HepG2 (cell line): ENCODE results near the gene BTN1A1. TPM values are rescaled to one million over a fixed set of nuclear protein-coding genes. Genes with fewer than 3 reads are reported as not detected.

Experiments
- BCL6 ChIP-seq: IDR thresholded peaks from 2 replicates; pipeline ENCODE4 v1.6.1; 2016; ENCODE audit warnings: missing genetic modification reagents, missing compliant biosample characterization
- EHMT2 ChIP-seq: fragments of 200-600 bp; sonication (generic); IDR thresholded peaks from 2 replicates; pipeline ENCODE4 v1.7.0; 2017; ENCODE audit warnings: antibody characterized with exemption, low read depth, low read length, borderline replicate concordance
- ETV6 ChIP-seq: sonication (generic); formaldehyde crosslinking; conservative IDR thresholded peaks from 2 replicates; pipeline ENCODE4 v1.4.0; 2020; ENCODE audit warnings: missing genetic modification reagents
- GFI1 ChIP-seq: sonication (generic); formaldehyde crosslinking; IDR thresholded peaks from 2 replicates; pipeline ENCODE4 v1.5.0; 2020; ENCODE audit warnings: missing genetic modification reagents, mild to moderate bottlenecking, borderline replicate concordance
- KLF16 ChIP-seq, 2 experiments: sonication (generic) in 1 of 2; formaldehyde crosslinking in 1 of 2; IDR thresholded peaks; 2 replicates each; pipeline versions ENCODE4 v1.6.1 to v1.8.0; 2016 to 2023; ENCODE audit warnings: missing genetic modification reagents in 2 of 2, missing compliant biosample characterization in 1 of 2
- NCOR1 ChIP-seq: fragments of 200-600 bp; sonication (generic); IDR thresholded peaks from 2 replicates; pipeline ENCODE4 v1.7.0; 2017; ENCODE audit warnings: antibody characterized with exemption, low read length, borderline replicate concordance
- NFE2L1 ChIP-seq: sonication (generic); formaldehyde crosslinking; IDR thresholded peaks from 2 replicates; pipeline ENCODE4 v1.4.0; 2020; ENCODE audit warnings: missing genetic modification reagents, mild to moderate bottlenecking, borderline replicate concordance
- ONECUT2 ChIP-seq: sonication (generic); formaldehyde crosslinking; IDR thresholded peaks from 2 replicates; pipeline ENCODE4 v1.4.0; 2020; ENCODE audit warnings: missing genetic modification reagents
- RBAK ChIP-seq: sonication (generic); formaldehyde crosslinking; IDR thresholded peaks from 2 replicates; pipeline ENCODE4 v1.5.1; 2020; ENCODE audit warnings: mild to moderate bottlenecking, missing genetic modification reagents
- SALL2 ChIP-seq: sonication (generic); formaldehyde crosslinking; IDR thresholded peaks from 2 replicates; pipeline ENCODE4 v1.8.1; 2023; ENCODE audit warnings: mild to moderate bottlenecking, missing genetic modification reagents, inconsistent platforms
- SIN3A ChIP-seq: IDR thresholded peaks from 2 replicates; pipeline ENCODE4 v1.6.1; 2011; ENCODE audit warnings: low read depth, mild to moderate bottlenecking, control low read depth, low read length, borderline replicate concordance
- SMYD3 ChIP-seq: sonication (generic); formaldehyde crosslinking; IDR thresholded peaks from 2 replicates; pipeline ENCODE4 v1.8.1; 2023; ENCODE audit warnings: mild to moderate bottlenecking, missing genetic modification reagents
- SPEN ChIP-seq: sonication (generic); formaldehyde crosslinking; IDR thresholded peaks from 2 replicates; pipeline ENCODE4 v1.5.1; 2020; ENCODE audit warnings: low read depth, mild to moderate bottlenecking, missing genetic modification reagents
- SRY ChIP-seq: sonication (generic); formaldehyde crosslinking; IDR thresholded peaks from 2 replicates; pipeline ENCODE4 v1.8.0; 2022; ENCODE audit warnings: mild to moderate bottlenecking, missing genetic modification reagents
- TRIM24 ChIP-seq: sonication (generic); formaldehyde crosslinking; IDR thresholded peaks from 2 replicates; pipeline ENCODE4 v1.8.0; 2022; ENCODE audit warnings: mild to moderate bottlenecking, missing genetic modification reagents
- ZNF33B ChIP-seq: sonication (generic); formaldehyde crosslinking; IDR thresholded peaks from 2 replicates; pipeline ENCODE4 v1.5.1; 2020; ENCODE audit warnings: mild to moderate bottlenecking, missing genetic modification reagents
- ZNF670 ChIP-seq: sonication (generic); formaldehyde crosslinking; IDR thresholded peaks from 2 replicates; pipeline ENCODE4 v1.8.0; 2022; ENCODE audit warnings: mild to moderate bottlenecking, missing genetic modification reagents, borderline replicate concordance
- ZNF713 ChIP-seq: sonication (generic); formaldehyde crosslinking; IDR thresholded peaks from 2 replicates; pipeline ENCODE4 v1.4.0; 2020; ENCODE audit warnings: mild to moderate bottlenecking, missing genetic modification reagents
- ZNF878 ChIP-seq: sonication (generic); formaldehyde crosslinking; IDR thresholded peaks from 2 replicates; pipeline ENCODE4 v1.8.1; 2023; ENCODE audit warnings: mild to moderate bottlenecking, missing genetic modification reagents, moderate library complexity
- ZNF883 ChIP-seq: sonication (generic); formaldehyde crosslinking; IDR thresholded peaks from 2 replicates; pipeline ENCODE4 v1.5.1; 2020; ENCODE audit warnings: mild to moderate bottlenecking, missing genetic modification reagents; ENCODE audit errors: not compliant biosample characterization
- ZSCAN12 ChIP-seq: sonication (generic); formaldehyde crosslinking; IDR thresholded peaks from 2 replicates; pipeline ENCODE4 v1.9.0; 2021; ENCODE audit warnings: mild to moderate bottlenecking, missing genetic modification reagents
- polyA plus RNA-seq, 8 experiments: library from polyadenylated mRNA; depleted of rRNA in 3 of 8; stranded (reverse) in 7 of 8; unstranded in 1 of 8; fragments of >200 nt; fragmentation: Illumina TruSeq in 4 of 8; extraction: Trizol in 4 of 8; gene quantifications; 2 replicates each; pipeline versions ENCODE4 v1.2.1 to v1.2.3, GENCODE V29; 2011 to 2016; ENCODE audit warnings: low read depth in 4 of 8, missing spikeins in 1 of 8, mixed read lengths in 1 of 8; ENCODE audit not compliant: insufficient read depth in 1 of 8
- total RNA-seq, 5 experiments: library from RNA; depleted of rRNA; stranded (reverse); fragments of >200 nt; fragmentation: Illumina TruSeq; extraction: Trizol; gene quantifications; 2 replicates each; pipeline ENCODE4 v1.2.3, GENCODE V29; 2016; ENCODE audit warnings: low read depth in 1 of 5
- TF ChIP-seq, protein P1 (sequence below): IDR thresholded peaks from 2 replicates; pipeline ENCODE4 v1.4.0; 2020; ENCODE audit warnings: mild to moderate bottlenecking, missing genetic modification reagents
- TF ChIP-seq, protein P2 (sequence below): sonication (generic); formaldehyde crosslinking; IDR thresholded peaks from 2 replicates; pipeline ENCODE4 v1.4.0; 2020; ENCODE audit warnings: missing genetic modification reagents, borderline replicate concordance
- TF ChIP-seq, protein P3 (sequence below): sonication (generic); formaldehyde crosslinking; IDR thresholded peaks from 2 replicates; pipeline ENCODE4 v1.4.0; 2020; ENCODE audit warnings: missing genetic modification reagents

Gene BTN1A1
- total and polyA plus RNA-seq, 2 of the 13 experiments (the other 11 are each of a cell fraction or from before 2014, with no cell fraction given) = 0.04 TPM; not detected in 1

DNA sequence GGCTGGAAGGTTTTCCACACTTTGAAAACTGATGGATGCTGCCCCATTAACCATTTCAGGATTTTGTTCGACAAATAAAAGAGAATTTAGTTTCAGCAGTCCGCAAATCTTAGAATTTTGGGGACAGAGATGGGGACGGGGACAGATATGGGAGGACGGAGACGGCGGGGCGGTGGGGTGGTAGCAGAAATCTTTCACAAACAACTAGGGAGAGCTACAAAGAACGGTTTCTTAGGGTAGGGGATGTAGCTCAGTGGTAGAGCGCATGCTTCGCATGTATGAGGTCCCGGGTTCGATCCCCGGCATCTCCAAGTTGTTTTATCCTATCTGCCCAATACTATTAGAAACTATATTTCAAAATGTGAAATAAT lies 53.1 kb downstream of the BTN1A1 start (continued):
- TF ChIP-seq ZNF670 (CRISPR knock-in tag) = peak; percentile 59; the same call in 1 of the 2 replicates
- peak; percentile 54; the same call in 1 of the 2 replicates for TF ChIP-seq SALL2 (CRISPR knock-in tag)
- TF ChIP-seq ZNF713 = no peak
- peak; percentile 69; the same call in 1 of the 2 replicates for TF ChIP-seq NCOR1
- no peak for TF ChIP-seq SPEN
- TF ChIP-seq TRIM24 (CRISPR knock-in tag) = no peak
- peak; percentile 18; the same call in 1 of the 2 replicates for TF ChIP-seq BCL6 (CRISPR knock-in tag)
- TF ChIP-seq RBAK (CRISPR knock-in tag) = no peak
- TF ChIP-seq SIN3A = no peak; the same call in 1 of the 2 replicates
- no peak; the same call in 1 of the 2 replicates for TF ChIP-seq GFI1 (CRISPR knock-in tag)
- TF ChIP-seq, protein P1, sequence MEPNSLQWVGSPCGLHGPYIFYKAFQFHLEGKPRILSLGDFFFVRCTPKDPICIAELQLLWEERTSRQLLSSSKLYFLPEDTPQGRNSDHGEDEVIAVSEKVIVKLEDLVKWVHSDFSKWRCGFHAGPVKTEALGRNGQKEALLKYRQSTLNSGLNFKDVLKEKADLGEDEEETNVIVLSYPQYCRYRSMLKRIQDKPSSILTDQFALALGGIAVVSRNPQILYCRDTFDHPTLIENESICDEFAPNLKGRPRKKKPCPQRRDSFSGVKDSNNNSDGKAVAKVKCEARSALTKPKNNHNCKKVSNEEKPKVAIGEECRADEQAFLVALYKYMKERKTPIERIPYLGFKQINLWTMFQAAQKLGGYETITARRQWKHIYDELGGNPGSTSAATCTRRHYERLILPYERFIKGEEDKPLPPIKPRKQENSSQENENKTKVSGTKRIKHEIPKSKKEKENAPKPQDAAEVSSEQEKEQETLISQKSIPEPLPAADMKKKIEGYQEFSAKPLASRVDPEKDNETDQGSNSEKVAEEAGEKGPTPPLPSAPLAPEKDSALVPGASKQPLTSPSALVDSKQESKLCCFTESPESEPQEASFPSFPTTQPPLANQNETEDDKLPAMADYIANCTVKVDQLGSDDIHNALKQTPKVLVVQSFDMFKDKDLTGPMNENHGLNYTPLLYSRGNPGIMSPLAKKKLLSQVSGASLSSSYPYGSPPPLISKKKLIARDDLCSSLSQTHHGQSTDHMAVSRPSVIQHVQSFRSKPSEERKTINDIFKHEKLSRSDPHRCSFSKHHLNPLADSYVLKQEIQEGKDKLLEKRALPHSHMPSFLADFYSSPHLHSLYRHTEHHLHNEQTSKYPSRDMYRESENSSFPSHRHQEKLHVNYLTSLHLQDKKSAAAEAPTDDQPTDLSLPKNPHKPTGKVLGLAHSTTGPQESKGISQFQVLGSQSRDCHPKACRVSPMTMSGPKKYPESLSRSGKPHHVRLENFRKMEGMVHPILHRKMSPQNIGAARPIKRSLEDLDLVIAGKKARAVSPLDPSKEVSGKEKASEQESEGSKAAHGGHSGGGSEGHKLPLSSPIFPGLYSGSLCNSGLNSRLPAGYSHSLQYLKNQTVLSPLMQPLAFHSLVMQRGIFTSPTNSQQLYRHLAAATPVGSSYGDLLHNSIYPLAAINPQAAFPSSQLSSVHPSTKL = peak; percentile 71
- TF ChIP-seq KLF16 (CRISPR knock-in tag; IDR thresholded peaks at IDR 0.05) = peak in 1 of 2 experiments; percentile 58; a peak in 1 of 4 replicates
- no peak for TF ChIP-seq EHMT2
- TF ChIP-seq NFE2L1 = no peak
- TF ChIP-seq ZNF878 = peak; percentile 49; the same call in 1 of the 2 replicates
- no peak for TF ChIP-seq ZNF883 (CRISPR knock-in tag)
- 0 out of 2 replicates have a peak, but pooled peaks have one; percentile 32 for TF ChIP-seq ETV6 (CRISPR knock-in tag)
- TF ChIP-seq, protein P2, sequence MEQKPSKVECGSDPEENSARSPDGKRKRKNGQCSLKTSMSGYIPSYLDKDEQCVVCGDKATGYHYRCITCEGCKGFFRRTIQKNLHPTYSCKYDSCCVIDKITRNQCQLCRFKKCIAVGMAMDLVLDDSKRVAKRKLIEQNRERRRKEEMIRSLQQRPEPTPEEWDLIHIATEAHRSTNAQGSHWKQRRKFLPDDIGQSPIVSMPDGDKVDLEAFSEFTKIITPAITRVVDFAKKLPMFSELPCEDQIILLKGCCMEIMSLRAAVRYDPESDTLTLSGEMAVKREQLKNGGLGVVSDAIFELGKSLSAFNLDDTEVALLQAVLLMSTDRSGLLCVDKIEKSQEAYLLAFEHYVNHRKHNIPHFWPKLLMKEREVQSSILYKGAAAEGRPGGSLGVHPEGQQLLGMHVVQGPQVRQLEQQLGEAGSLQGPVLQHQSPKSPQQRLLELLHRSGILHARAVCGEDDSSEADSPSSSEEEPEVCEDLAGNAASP (CRISPR knock-in tag) = peak; percentile 42; the same call in 1 of the 2 replicates
- peak; percentile 27; the same call in 1 of the 2 replicates for TF ChIP-seq SMYD3 (CRISPR knock-in tag)
- TF ChIP-seq ZNF33B (CRISPR knock-in tag) = no peak
- TF ChIP-seq ONECUT2 = peak; percentile 43; the same call in 1 of the 2 replicates
- TF ChIP-seq, protein P3, sequence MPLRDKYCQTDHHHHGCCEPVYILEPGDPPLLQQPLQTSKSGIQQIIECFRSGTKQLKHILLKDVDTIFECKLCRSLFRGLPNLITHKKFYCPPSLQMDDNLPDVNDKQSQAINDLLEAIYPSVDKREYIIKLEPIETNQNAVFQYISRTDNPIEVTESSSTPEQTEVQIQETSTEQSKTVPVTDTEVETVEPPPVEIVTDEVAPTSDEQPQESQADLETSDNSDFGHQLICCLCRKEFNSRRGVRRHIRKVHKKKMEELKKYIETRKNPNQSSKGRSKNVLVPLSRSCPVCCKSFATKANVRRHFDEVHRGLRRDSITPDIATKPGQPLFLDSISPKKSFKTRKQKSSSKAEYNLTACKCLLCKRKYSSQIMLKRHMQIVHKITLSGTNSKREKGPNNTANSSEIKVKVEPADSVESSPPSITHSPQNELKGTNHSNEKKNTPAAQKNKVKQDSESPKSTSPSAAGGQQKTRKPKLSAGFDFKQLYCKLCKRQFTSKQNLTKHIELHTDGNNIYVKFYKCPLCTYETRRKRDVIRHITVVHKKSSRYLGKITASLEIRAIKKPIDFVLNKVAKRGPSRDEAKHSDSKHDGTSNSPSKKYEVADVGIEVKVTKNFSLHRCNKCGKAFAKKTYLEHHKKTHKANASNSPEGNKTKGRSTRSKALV = peak; percentile 31; the same call in 1 of the 2 replicates
- no peak for TF ChIP-seq ZSCAN12 (CRISPR knock-in tag)
- peak; percentile 48; the same call in 1 of the 2 replicates for TF ChIP-seq SRY (CRISPR knock-in tag)
